GM23248 (cell line): Measurements from ENCODE around the gene SLC25A22.

Source experiments
- EZH2 ChIP-seq: fragments of 200-600 bp; sonication (generic); IDR thresholded peaks from 2 replicates; pipeline ENCODE4 v1.6.1; 2018; ENCODE audit warnings: antibody characterized with exemption, mild to moderate bottlenecking; ENCODE audit not compliant: insufficient read depth, poor library complexity, severe bottlenecking
- EZH2phosphoT487 ChIP-seq: fragments of 200-600 bp; sonication (generic); IDR thresholded peaks from 2 replicates; pipeline ENCODE4 v1.6.1; 2018; ENCODE audit warnings: antibody characterized with exemption, moderate library complexity, mild to moderate bottlenecking, low read depth; ENCODE audit not compliant: insufficient read depth

GRCh38 chr11:826227-826621, 28.1 kb upstream of the SLC25A22 start:
- TF ChIP-seq EZH2: no peak
- no peak for TF ChIP-seq EZH2phosphoT487
